IPS-18c (cell line): Measurements from ENCODE around the gene DTX3.

Experiments used
- H3K4me3 ChIP-seq: 2 replicates; pipeline ENCODE4 v1.7.0; 2013; ENCODE audit warnings: low read depth, mild to moderate bottlenecking, low read length, moderate library complexity; ENCODE audit not compliant: insufficient read depth
- H3K9me3 ChIP-seq: one replicate; pipeline ENCODE4 v1.6.1; 2013; ENCODE audit warnings: mild to moderate bottlenecking, low read length, moderate library complexity; ENCODE audit not compliant: control insufficient read depth, insufficient read depth

Gene DTX3

DNA sequence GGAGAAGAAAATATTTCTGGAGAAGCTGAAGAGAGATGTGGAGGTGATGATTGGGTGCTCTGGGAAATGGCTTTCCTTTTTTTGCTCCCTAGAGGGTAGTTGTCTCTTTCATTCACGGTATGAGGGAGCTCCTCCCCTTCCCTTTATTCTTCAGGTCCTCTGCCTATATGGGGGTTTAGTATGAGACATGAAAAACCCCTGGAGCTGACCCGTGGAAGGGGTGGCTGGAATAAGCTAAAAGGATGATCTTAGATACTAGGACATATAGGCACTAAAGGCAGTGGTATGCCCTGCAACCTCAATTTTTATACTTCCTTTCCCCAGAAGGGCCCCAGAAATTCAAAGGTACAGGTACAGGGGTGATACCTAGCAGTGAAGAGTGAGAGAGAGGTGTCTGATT is 4.2 kb upstream of the DTX3 start:
- H3K4me3 ChIP-seq = no peak overlapping the region
- no peaks in the 10 kb centered on the region for H3K9me3 ChIP-seq

- Histone ChIP-seq H3K9me3 (no peaks in the 10 kb centered on the region), H3K4me3 (no peak overlapping the region)
Measured at GRCh38 chr12:57602544-57602943, 2.1 kb upstream of the DTX3 start.

- H3K4me3 ChIP-seq = no peak overlapping the region
- peaks cover 2% of the 10 kb centered on the region for H3K9me3 ChIP-seq
Measured at GRCh38 chr12:57603324-57603723, 1.3 kb upstream of the DTX3 start.

DNA sequence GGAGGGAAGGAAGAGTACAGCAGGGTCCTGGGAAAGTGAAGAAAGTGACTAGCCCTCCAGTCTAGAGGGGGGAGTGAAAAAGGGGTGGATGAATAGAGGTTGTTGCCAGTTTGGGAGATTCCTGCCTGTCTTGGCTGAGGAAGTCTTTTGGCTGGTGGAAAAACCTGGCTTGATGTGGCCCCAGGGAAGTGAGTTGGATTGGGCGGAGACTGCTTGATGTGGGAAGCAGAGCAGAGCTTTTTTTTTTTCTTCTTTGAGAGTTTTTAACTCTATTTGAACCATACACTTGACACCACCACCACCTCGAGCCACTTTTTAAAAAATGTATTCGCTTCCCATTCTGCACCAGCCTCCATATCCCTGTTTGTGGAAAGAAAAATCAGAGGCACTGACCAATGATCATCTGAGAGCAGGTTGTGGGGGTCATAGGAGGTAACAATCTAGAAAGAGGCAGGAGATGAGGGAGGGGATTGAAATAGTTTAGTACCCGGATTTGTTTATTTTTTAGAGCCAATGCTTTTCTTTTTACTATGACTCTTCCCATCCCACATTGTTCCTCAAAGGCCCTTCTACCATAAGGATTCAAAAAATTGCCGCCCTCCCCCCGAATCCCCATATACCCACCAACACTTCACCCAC is 690 bp upstream of the DTX3 start:
- Histone ChIP-seq H3K9me3 (peaks cover 2% of the 10 kb centered on the region), H3K4me3 (peak overlapping the region; percentile 78)

GRCh38 chr12:57604992-57605810 is 577 bp downstream of the DTX3 start:
- H3K9me3 ChIP-seq = peaks cover 2% of the 10 kb centered on the region
- H3K4me3 ChIP-seq = peak overlapping the region; percentile 78

DNA sequence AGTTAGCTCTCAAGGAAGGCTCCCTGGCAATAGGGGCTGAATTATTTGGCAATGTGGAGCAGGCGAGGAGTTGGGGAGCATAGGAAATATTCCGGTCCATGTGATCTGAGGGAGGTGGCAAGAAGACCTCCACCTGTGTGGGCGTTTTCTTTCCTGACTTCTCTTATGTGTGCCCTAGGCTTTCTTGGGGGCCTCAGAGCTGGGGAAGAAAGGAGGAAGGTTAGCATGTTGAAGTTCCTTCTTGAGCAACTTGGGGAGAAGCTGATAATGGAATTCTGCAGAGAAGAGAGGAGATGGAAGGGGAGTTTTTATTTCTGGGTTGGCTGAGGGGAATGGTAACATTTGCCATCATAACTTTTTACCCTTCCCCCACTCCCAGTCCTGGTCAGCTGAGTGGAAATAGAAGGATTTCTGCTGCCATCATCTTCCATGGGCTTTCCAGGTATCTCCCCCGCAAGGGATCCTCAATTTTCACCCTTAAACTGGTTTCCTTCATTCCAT is 1.2 kb downstream of the DTX3 start:
- peak overlapping the region; percentile 78; the same call in 1 of the 2 replicates for H3K4me3 ChIP-seq
- peaks cover 2% of the 10 kb centered on the region for H3K9me3 ChIP-seq

DNA sequence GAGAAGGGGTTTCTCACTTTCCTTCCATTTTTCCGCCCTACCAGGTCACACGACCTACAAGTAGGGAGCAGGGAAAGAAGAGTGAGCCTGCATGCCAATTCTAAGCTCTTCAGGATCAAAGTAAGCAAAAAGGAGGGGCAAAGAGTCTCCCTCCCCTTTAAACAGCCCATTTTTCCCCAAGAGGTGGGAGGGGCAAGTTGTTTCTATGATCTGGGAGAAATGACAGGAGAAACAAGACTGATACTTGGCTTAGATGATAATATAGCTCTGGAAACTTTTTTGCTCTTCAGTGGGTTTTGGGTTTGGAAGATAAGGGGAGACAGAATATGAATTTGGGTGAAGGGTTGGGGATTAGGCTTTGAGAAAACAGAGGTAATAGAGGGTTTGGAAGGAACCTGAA is 1.8 kb downstream of the DTX3 start:
- Histone ChIP-seq H3K9me3 (peaks cover 2% of the 10 kb centered on the region), H3K4me3 (no peak overlapping the region)

- H3K4me3 ChIP-seq = no peak overlapping the region
- H3K9me3 ChIP-seq = peaks cover 2% of the 10 kb centered on the region
Measured at GRCh38 chr12:57606821-57607220, 2.2 kb downstream of the DTX3 start.

DNA sequence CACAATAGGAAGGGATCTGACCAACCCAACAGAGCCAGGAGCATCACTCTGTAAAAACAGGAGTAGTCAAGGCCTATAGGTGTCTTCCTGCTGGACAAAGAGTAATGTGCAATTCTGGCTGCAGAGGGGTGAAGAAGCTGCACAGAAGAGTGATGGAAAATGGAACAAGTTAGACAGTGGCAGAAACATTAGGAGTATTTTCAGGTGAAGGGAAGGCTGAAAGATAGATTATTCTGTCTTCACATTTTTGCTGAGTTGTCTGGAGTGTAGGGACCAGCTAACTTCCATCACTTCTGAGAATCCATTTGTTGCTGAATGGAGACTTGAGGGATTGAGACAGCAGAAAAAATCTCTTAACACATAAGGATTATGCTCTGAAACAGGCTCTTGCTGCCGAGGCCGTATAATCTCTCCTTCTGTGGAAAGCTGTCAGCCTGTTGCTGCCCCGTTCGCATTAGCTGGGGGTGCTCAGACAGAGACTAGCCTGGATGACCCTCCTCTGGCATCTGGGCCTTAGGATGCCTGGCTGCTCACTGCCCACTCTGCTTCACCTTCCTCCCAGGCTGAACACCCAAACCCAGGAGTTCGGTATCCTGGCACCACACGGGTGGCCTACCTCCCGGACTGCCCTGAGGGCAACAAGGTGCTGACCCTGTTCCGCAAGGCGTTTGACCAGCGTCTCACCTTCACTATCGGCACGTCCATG is 3.5 kb downstream of the DTX3 start:
- H3K9me3 ChIP-seq = peaks cover 2% of the 10 kb centered on the region
- H3K4me3 ChIP-seq = no peak overlapping the region

GRCh38 chr12:57609101-57609780 is 4.6 kb downstream of the DTX3 start:
- H3K9me3 ChIP-seq = peaks cover 2% of the 10 kb centered on the region
- peak overlapping the region; percentile 72 for H3K4me3 ChIP-seq

DNA sequence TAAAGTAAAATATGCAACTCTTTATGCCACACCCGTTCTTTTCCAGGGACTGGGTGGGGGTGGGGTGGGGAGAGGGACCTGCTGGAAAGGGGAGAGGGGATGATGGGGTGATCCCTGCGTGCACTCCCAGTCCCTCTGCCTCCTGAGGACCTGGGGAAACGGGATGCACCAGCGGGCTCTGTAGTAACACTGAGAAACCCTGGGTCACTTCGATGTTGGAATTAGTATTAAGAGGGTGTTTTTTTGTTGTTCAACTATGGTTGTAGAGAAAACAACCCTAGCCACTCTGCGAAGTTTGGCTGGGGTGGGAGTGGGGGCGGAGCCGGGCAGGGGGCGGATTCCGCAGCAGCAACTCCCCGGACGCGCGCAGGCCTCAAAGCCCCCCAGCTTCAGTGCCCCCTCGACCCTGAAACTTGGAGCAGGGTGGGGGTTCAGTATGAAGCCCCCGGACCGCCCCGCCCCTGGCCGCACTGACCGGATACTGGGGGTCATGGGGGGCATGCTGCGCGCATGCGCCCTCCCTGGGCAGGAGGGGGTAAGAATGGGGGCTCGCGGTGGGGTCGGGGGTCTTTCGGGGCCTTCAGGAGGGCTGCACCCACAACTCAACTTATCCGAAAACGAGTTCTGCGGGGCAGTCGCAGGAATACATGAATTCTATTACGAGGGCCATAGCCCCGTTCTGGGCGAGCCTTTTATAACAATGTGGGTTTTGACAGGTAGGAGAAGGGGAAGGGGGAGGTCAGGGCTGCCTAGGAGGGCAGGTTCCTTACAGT is 5.3 kb downstream of the DTX3 start:
- Histone ChIP-seq H3K9me3 (peaks cover 2% of the 10 kb centered on the region), H3K4me3 (peak overlapping the region; percentile 72)

GRCh38 chr12:57610554-57611107 is 6.0 kb downstream of the DTX3 start:
- H3K9me3 ChIP-seq = peaks cover 2% of the 10 kb centered on the region
- peak overlapping the region; percentile 72 for H3K4me3 ChIP-seq

- Histone ChIP-seq H3K4me3 (peak within 1 kb of the TSS; percentile 72), H3K9me3 (peaks cover 2% of the 10 kb centered on the region)
Measured at GRCh38 chr12:57611108-57611826, 6.6 kb downstream of the DTX3 start, which contains the start of gene ARHGEF25. Gene ARHGEF25 (plus strand): TSS chr12:57611435. CDS start chr12:57611895, 460 bp downstream.

GRCh38 chr12:57611827-57612710 is 7.4 kb downstream of the DTX3 start:
- H3K9me3 ChIP-seq = peaks cover 2% of the 10 kb centered on the region
- H3K4me3 ChIP-seq = peak overlapping the region; percentile 51
